Upper lobe of right lung (tissue), 1 donor: ENCODE data around the gene CAPSL. TPM values are rescaled to one million over a fixed set of nuclear protein-coding genes. Genes with fewer than 3 reads are reported as not detected.

ENCODE experiments used
- ATAC-seq: fragments of 200-7000 bp; cut with Tn5 transposase; one replicate; pipeline ENCODE4 v1.9.1; 2020; ENCODE audit warnings: mild to moderate bottlenecking, moderate library complexity
- DNase-seq: peaks from one replicate; pipeline ENCODE4 v3.0.0-alpha.2; 2020
- H3K27ac ChIP-seq: fragments of 200-600 bp; one replicate; pipeline ENCODE4 v1.8.0; 2022
- H3K27me3 ChIP-seq: fragments of 200-600 bp; one replicate; pipeline ENCODE4 v1.8.0; 2022; ENCODE audit warnings: mild to moderate bottlenecking
- H3K36me3 ChIP-seq: fragments of 200-600 bp; one replicate; pipeline ENCODE4 v1.8.0; 2022
- H3K4me1 ChIP-seq: fragments of 200-600 bp; one replicate; pipeline ENCODE4 v1.8.0; 2022
- H3K4me3 ChIP-seq: fragments of 200-600 bp; one replicate; pipeline ENCODE4 v1.8.0; 2022; ENCODE audit warnings: mild to moderate bottlenecking
- H3K9me3 ChIP-seq: fragments of 200-600 bp; one replicate; pipeline ENCODE4 v1.8.0; 2022
- CTCF ChIP-seq: fragments of 200-600 bp; IDR thresholded peaks from one replicate; pipeline ENCODE4 v1.8.0; 2022; ENCODE audit warnings: antibody characterized with exemption
- intact Hi-C: fragments of 100-400 bp; cut with DNase I; formaldehyde crosslinking; loops from one replicate; pipeline ENCODE4 v1.11.0; 2022
- total RNA-seq: library from RNA; stranded (reverse); fragmentation: NEBNext Ultra II Directional; extraction: Animal tissue kit (Norgen Biotek cat#: 25700); gene quantifications from one replicate; pipeline ENCODE4 v1.2.1, GENCODE V29; 2021
- donor health status: DM: no; HTN: yes; CAD: no; lungs with severe emphysema.

CAPSL gene
- total RNA-seq, 1 donor from 2014 or later = not detected

- ATAC-seq = no peak
- TF ChIP-seq CTCF = no peak
- Histone ChIP-seq H3K36me3 (no peaks in the 10 kb centered on the region), H3K4me1 (peaks cover 6% of the 10 kb centered on the region), H3K27me3 (no peaks in the 10 kb centered on the region), H3K4me3 (no peak overlapping the region), H3K27ac (no peak overlapping the region), H3K9me3 (no peaks in the 10 kb centered on the region)
- intact Hi-C loops = no loop called here
- no peak for DNase-seq
Observed at GRCh38 chr5:35886381-35886780, 52.0 kb downstream of the CAPSL start.

DNA sequence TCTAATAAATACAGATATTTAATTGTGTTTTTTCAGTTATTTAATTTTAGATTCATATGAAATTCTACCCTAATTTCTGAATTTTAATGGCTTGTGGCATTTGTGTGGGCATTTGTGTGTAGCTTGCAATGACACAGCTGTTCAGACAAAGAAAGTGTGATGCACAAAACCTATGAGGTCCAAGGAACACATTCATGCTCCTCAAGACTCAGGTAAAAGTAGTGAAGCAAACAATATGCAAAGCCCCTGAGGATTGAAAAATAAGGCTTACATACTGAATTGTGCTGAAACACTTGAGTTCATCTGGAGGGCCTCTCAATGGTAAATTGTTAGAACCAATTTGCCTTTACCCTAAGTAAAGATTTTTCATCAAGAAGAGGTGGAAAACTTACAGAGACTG lies 53.6 kb downstream of the CAPSL start:
- ATAC-seq (no peak), DNase-seq (no peak)
- intact Hi-C loops = no loop called here
- Histone ChIP-seq H3K36me3 (no peaks in the 10 kb centered on the region), H3K9me3 (no peaks in the 10 kb centered on the region), H3K27me3 (no peaks in the 10 kb centered on the region), H3K4me3 (no peak overlapping the region), H3K27ac (no peak overlapping the region), H3K4me1 (peaks cover 6% of the 10 kb centered on the region)
- TF ChIP-seq CTCF = no peak

- Histone ChIP-seq H3K36me3 (no peaks in the 10 kb centered on the region), H3K27ac (no peak overlapping the region), H3K4me1 (peaks cover 6% of the 10 kb centered on the region), H3K4me3 (no peak overlapping the region), H3K9me3 (no peaks in the 10 kb centered on the region), H3K27me3 (no peaks in the 10 kb centered on the region)
- TF ChIP-seq CTCF = no peak
- DNase-seq = no peak
- peak; percentile 76 for ATAC-seq
- intact Hi-C loops = no loop called here
Observed at GRCh38 chr5:35884191-35884769, 54.1 kb downstream of the CAPSL start.

- Histone ChIP-seq H3K4me3 (no peak overlapping the region), H3K27me3 (no peaks in the 10 kb centered on the region), H3K4me1 (peaks cover 6% of the 10 kb centered on the region), H3K9me3 (no peaks in the 10 kb centered on the region), H3K27ac (no peak overlapping the region), H3K36me3 (no peaks in the 10 kb centered on the region)
- ATAC-seq (no peak), DNase-seq (no peak)
- no peak for TF ChIP-seq CTCF
- intact Hi-C loops = no loop called here
Observed at GRCh38 chr5:35881758-35882157, 56.7 kb downstream of the CAPSL start.

GRCh38 chr5:35880156-35880555 lies 58.3 kb downstream of the CAPSL start:
- no peak for TF ChIP-seq CTCF
- intact Hi-C loops = no loop called here
- H3K27ac ChIP-seq = no peak overlapping the region
- DNase-seq (no peak), ATAC-seq (no peak)
- no peaks in the 10 kb centered on the region for H3K36me3 ChIP-seq
- no peaks in the 10 kb centered on the region for H3K27me3 ChIP-seq
- peaks cover 6% of the 10 kb centered on the region for H3K4me1 ChIP-seq
- no peak overlapping the region for H3K4me3 ChIP-seq
- H3K9me3 ChIP-seq = no peaks in the 10 kb centered on the region

DNA sequence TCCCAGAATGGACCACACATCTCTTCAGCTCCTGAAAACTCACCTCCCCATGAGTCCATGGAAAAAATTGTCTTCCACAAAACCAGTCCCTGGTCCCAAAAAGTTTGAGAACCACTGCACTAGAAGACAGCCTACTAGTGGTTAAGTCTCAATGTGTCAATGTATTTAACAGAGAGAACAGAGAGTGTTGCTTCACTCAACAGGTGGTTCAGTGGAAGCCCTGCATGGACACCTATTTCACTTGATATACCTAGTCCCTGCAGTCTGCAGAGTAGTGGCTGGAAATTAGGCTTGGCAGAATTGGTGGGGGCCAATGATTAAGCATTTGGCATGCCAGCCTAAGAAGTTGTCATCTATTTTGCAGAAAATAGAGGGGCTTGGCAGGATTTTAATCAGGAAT lies 58.8 kb downstream of the CAPSL start:
- no peak for DNase-seq
- Histone ChIP-seq H3K36me3 (no peaks in the 10 kb centered on the region), H3K27ac (no peak overlapping the region), H3K9me3 (no peaks in the 10 kb centered on the region), H3K4me3 (no peak overlapping the region), H3K4me1 (peaks cover 6% of the 10 kb centered on the region), H3K27me3 (no peaks in the 10 kb centered on the region)
- no peak for TF ChIP-seq CTCF
- no peak for ATAC-seq
- intact Hi-C loops = no loop called here
